Neural crest cell (in vitro differentiated cells): ENCODE data around the gene APLNR. TPM values are rescaled to one million over a fixed set of nuclear protein-coding genes. Genes with fewer than 3 reads are reported as not detected.

Source experiments
- DNase-seq: peaks from one replicate; pipeline ENCODE4 v3.0.0; 2021; ENCODE audit warnings: low read depth, mixed read lengths, low spot score
- H3K27ac Mint-ChIP-seq: one replicate; pipeline ENCODE4 v1.8.0; 2021; ENCODE audit warnings: mild to moderate bottlenecking, mixed read lengths; ENCODE audit not compliant: unreplicated experiment
- H3K27me3 Mint-ChIP-seq: 2 replicates; pipeline ENCODE4 v1.8.0; 2021; ENCODE audit warnings: low read depth, mild to moderate bottlenecking, mixed read lengths
- H3K36me3 Mint-ChIP-seq: 2 replicates; pipeline ENCODE4 v1.8.0; 2021; ENCODE audit warnings: low read depth, mild to moderate bottlenecking, mixed read lengths
- H3K4me1 Mint-ChIP-seq: 2 replicates; pipeline ENCODE4 v1.8.0; 2021; ENCODE audit warnings: mixed read lengths
- H3K4me3 Mint-ChIP-seq: one replicate; pipeline ENCODE4 v1.8.0; 2021; ENCODE audit warnings: mild to moderate bottlenecking, mixed read lengths
- H3K9me3 Mint-ChIP-seq: 2 replicates; pipeline ENCODE4 v1.8.0; 2021; ENCODE audit warnings: mixed read lengths
- CTCF ChIP-seq: fragments of 200-600 bp; sonication (generic); conservative IDR thresholded peaks from 2 replicates; pipeline ENCODE4 v1.5.0; 2021; ENCODE audit warnings: antibody characterized with exemption, mild to moderate bottlenecking
- total RNA-seq: library from RNA; stranded (reverse); gene quantifications from 2 replicates; pipeline ENCODE4 v1.2.1, GENCODE V29; 2021

The APLNR gene
- total RNA-seq, 1 donor from 2014 or later = 3.9 TPM

- H3K9me3 Mint-ChIP-seq = no peaks in the 10 kb centered on the region
- no peak for DNase-seq
- H3K36me3 Mint-ChIP-seq = no peaks in the 10 kb centered on the region
- H3K27me3 Mint-ChIP-seq = peaks cover 3% of the 10 kb centered on the region
- TF ChIP-seq CTCF = no peak
- H3K27ac Mint-ChIP-seq = no peak overlapping the region
- H3K4me3 Mint-ChIP-seq = no peak overlapping the region
- no peaks in the 10 kb centered on the region for H3K4me1 Mint-ChIP-seq
Observed at GRCh38 chr11:57224128-57224527, 12.9 kb downstream of the APLNR start.

- Mint-ChIP-seq H3K27ac (no peak overlapping the region), H3K4me1 (no peaks in the 10 kb centered on the region), H3K9me3 (no peaks in the 10 kb centered on the region), H3K27me3 (peaks cover 3% of the 10 kb centered on the region), H3K36me3 (no peaks in the 10 kb centered on the region), H3K4me3 (no peak overlapping the region)
- DNase-seq = no peak
- TF ChIP-seq CTCF = no peak
Observed at GRCh38 chr11:57223601-57224000, 13.4 kb downstream of the APLNR start.

- no peaks in the 10 kb centered on the region for H3K36me3 Mint-ChIP-seq
- no peak for DNase-seq
- no peaks in the 10 kb centered on the region for H3K27me3 Mint-ChIP-seq
- no peak for TF ChIP-seq CTCF
- peaks cover 4% of the 10 kb centered on the region for H3K4me1 Mint-ChIP-seq
- no peak overlapping the region for H3K4me3 Mint-ChIP-seq
- H3K27ac Mint-ChIP-seq = no peak overlapping the region
- no peaks in the 10 kb centered on the region for H3K9me3 Mint-ChIP-seq
Observed at GRCh38 chr11:57222239-57222638, 14.8 kb downstream of the APLNR start.

GRCh38 chr11:57219021-57219627 is 17.9 kb downstream of the APLNR start:
- H3K9me3 Mint-ChIP-seq = no peaks in the 10 kb centered on the region
- no peaks in the 10 kb centered on the region for H3K27me3 Mint-ChIP-seq
- no peak for TF ChIP-seq CTCF
- H3K4me3 Mint-ChIP-seq = no peak overlapping the region
- H3K36me3 Mint-ChIP-seq = no peaks in the 10 kb centered on the region
- no peak overlapping the region for H3K27ac Mint-ChIP-seq
- DNase-seq = no peak
- H3K4me1 Mint-ChIP-seq = peaks cover 9% of the 10 kb centered on the region

GRCh38 chr11:57217053-57217452 is 20.0 kb downstream of the APLNR start:
- DNase-seq = no peak
- Mint-ChIP-seq H3K9me3 (no peaks in the 10 kb centered on the region), H3K27ac (peak overlapping the region; percentile 75), H3K4me3 (no peak overlapping the region), H3K36me3 (no peaks in the 10 kb centered on the region), H3K27me3 (no peaks in the 10 kb centered on the region), H3K4me1 (peaks cover 9% of the 10 kb centered on the region)
- no peak for TF ChIP-seq CTCF

- TF ChIP-seq CTCF = no peak
- Mint-ChIP-seq H3K9me3 (no peaks in the 10 kb centered on the region), H3K27me3 (no peaks in the 10 kb centered on the region), H3K4me3 (no peak overlapping the region), H3K36me3 (no peaks in the 10 kb centered on the region), H3K4me1 (peaks cover 11% of the 10 kb centered on the region), H3K27ac (no peak overlapping the region)
- DNase-seq = no peak
Observed at GRCh38 chr11:57216463-57216862, 20.6 kb downstream of the APLNR start.
